H9 (cell line): ENCODE results near the gene EXO1. TPM values are rescaled to one million over a fixed set of nuclear protein-coding genes. Genes with fewer than 3 reads are reported as not detected.

Experiments used
- DNase-seq: peaks from one replicate; pipeline ENCODE4 v3.0.0-alpha.2; 2017
- H2AFZ ChIP-seq: one replicate; pipeline ENCODE4 v1.6.1; 2013; ENCODE audit warnings: mild to moderate bottlenecking, low read length, control low read depth, moderate library complexity
- H2AK5ac ChIP-seq: 2 replicates; pipeline ENCODE4 v1.6.1; 2013; ENCODE audit warnings: low read length, control low read depth, mixed read lengths; ENCODE audit not compliant: insufficient read length
- H2BK120ac ChIP-seq: one replicate; pipeline ENCODE4 v1.6.1; 2013; ENCODE audit warnings: low read depth, mild to moderate bottlenecking, low read length, control low read depth, inconsistent platforms; ENCODE audit not compliant: poor library complexity, severe bottlenecking
- H2BK12ac ChIP-seq: 2 replicates; pipeline ENCODE4 v1.6.1; 2013; ENCODE audit warnings: low read length, control low read depth, mixed read lengths, low read depth; ENCODE audit not compliant: insufficient read length
- H2BK15ac ChIP-seq: 2 replicates; pipeline ENCODE4 v1.6.1; 2013; ENCODE audit warnings: low read depth, low read length, control low read depth
- H2BK20ac ChIP-seq: one replicate; pipeline ENCODE4 v1.6.1; 2013; ENCODE audit warnings: low read depth, mild to moderate bottlenecking, low read length, control low read depth, inconsistent platforms; ENCODE audit not compliant: poor library complexity, severe bottlenecking
- H2BK5ac ChIP-seq: 2 replicates; pipeline ENCODE4 v1.6.1; 2013; ENCODE audit warnings: low read length, control low read depth, mixed read lengths; ENCODE audit not compliant: insufficient read length
- H3K14ac ChIP-seq: 2 replicates; pipeline ENCODE4 v1.6.1; 2013; ENCODE audit warnings: low read length, control low read depth; ENCODE audit not compliant: insufficient read depth
- H3K18ac ChIP-seq: 2 replicates; pipeline ENCODE4 v1.6.1; 2013; ENCODE audit warnings: low read depth, mild to moderate bottlenecking, mixed read lengths, low read length, control low read depth; ENCODE audit not compliant: insufficient read length
- H3K23ac ChIP-seq: 2 replicates; pipeline ENCODE4 v1.6.1; 2013; ENCODE audit warnings: low read length, control low read depth, mixed read lengths, low read depth; ENCODE audit not compliant: insufficient read length
- H3K23me2 ChIP-seq: 2 replicates; pipeline ENCODE4 v1.6.1; 2013; ENCODE audit warnings: low read depth, mild to moderate bottlenecking, mixed read lengths, low read length, control low read depth; ENCODE audit not compliant: insufficient read length, poor library complexity, severe bottlenecking
- H3K27ac ChIP-seq: 2 replicates; pipeline ENCODE4 v1.5.1; 2013; ENCODE audit warnings: low read length, control low read depth, mixed read lengths, low read depth; ENCODE audit not compliant: insufficient read length
- H3K27me3 ChIP-seq: 2 replicates; pipeline ENCODE4 v1.6.1; 2013; ENCODE audit warnings: low read length, control low read depth, inconsistent platforms; ENCODE audit not compliant: insufficient read depth
- H3K4ac ChIP-seq: 2 replicates; pipeline ENCODE4 v1.6.1; 2013; ENCODE audit warnings: low read depth, mild to moderate bottlenecking, control low read depth, inconsistent platforms, low read length, moderate library complexity
- H3K4me1 ChIP-seq: 2 replicates; pipeline ENCODE4 v1.6.1; 2013; ENCODE audit warnings: low read length, control low read depth, inconsistent platforms; ENCODE audit not compliant: insufficient read depth
- H3K4me2 ChIP-seq: 2 replicates; pipeline ENCODE4 v1.6.1; 2013; ENCODE audit warnings: low read length, control low read depth, mixed read lengths; ENCODE audit not compliant: insufficient read length, insufficient read depth
- H3K56ac ChIP-seq: 2 replicates; pipeline ENCODE4 v1.6.1; 2013; ENCODE audit warnings: low read depth, mild to moderate bottlenecking, mixed read lengths, low read length, control low read depth; ENCODE audit not compliant: insufficient read length
- H3K79me1 ChIP-seq: 2 replicates; pipeline ENCODE4 v1.6.1; 2013; ENCODE audit warnings: low read depth, mild to moderate bottlenecking, moderate library complexity, low read length, control low read depth, inconsistent platforms; ENCODE audit not compliant: insufficient read depth, poor library complexity, severe bottlenecking
- H3K79me2 ChIP-seq: 2 replicates; pipeline ENCODE4 v1.6.1; 2013; ENCODE audit warnings: low read length, control low read depth, inconsistent platforms; ENCODE audit not compliant: insufficient read depth
- H3K9ac ChIP-seq: 2 replicates; pipeline ENCODE4 v1.6.1; 2013; ENCODE audit warnings: low read length, control low read depth, mixed read lengths; ENCODE audit not compliant: insufficient read length; ENCODE audit errors: extremely low read depth
- H3K9me3 ChIP-seq: one replicate; pipeline ENCODE4 v1.6.1; 2013; ENCODE audit warnings: low read depth, low read length, inconsistent platforms; ENCODE audit not compliant: control insufficient read depth
- H3T11ph ChIP-seq: one replicate; pipeline ENCODE4 v1.6.1; 2013; ENCODE audit warnings: mild to moderate bottlenecking, low read length, control low read depth, inconsistent platforms
- H4K20me1 ChIP-seq: one replicate; pipeline ENCODE4 v1.6.1; 2013; ENCODE audit not compliant: control insufficient read depth, insufficient read length, insufficient read depth
- H4K5ac ChIP-seq: 2 replicates; pipeline ENCODE4 v1.6.1; 2013; ENCODE audit warnings: low read depth, mild to moderate bottlenecking, mixed read lengths, low read length, control low read depth; ENCODE audit not compliant: insufficient read length
- H4K8ac ChIP-seq: replicated peaks from 2 replicates; pipeline ENCODE4 v1.6.1; 2013; ENCODE audit warnings: low read length, control low read depth, mixed read lengths, low read depth; ENCODE audit not compliant: insufficient read length
- H4K91ac ChIP-seq: 2 replicates; pipeline ENCODE4 v1.6.1; 2013; ENCODE audit warnings: low read depth, mild to moderate bottlenecking, moderate library complexity, mixed read lengths, low read length, control low read depth; ENCODE audit not compliant: insufficient read length
- H3K27ac Mint-ChIP-seq, 3 experiments: 2 replicates in 2 of 3; 3 replicates in 1 of 3; pipeline ENCODE4 v1.8.0; 2020 to 2021; ENCODE audit warnings: mixed read lengths in 3 of 3, mild to moderate bottlenecking in 1 of 3, moderate library complexity in 1 of 3
- H3K27me3 Mint-ChIP-seq: 2 replicates; pipeline ENCODE4 v1.8.0; 2021; ENCODE audit warnings: low read depth, mild to moderate bottlenecking, moderate library complexity, mixed read lengths
- H3K36me3 Mint-ChIP-seq, 3 experiments: 2 replicates in 2 of 3; 3 replicates in 1 of 3; pipeline ENCODE4 v1.8.0; 2020 to 2021; ENCODE audit warnings: low read depth in 3 of 3, mixed read lengths in 3 of 3; ENCODE audit not compliant: insufficient read depth in 1 of 3
- H3K4me1 Mint-ChIP-seq, 2 experiments: 2 replicates each; pipeline ENCODE4 v1.8.0; 2020; ENCODE audit warnings: mixed read lengths in 2 of 2
- H3K4me3 Mint-ChIP-seq, 2 experiments: 2 replicates in 1 of 2; 3 replicates in 1 of 2; pipeline ENCODE4 v1.8.0; 2020 to 2021; ENCODE audit warnings: mild to moderate bottlenecking in 2 of 2, mixed read lengths in 2 of 2, moderate library complexity in 1 of 2
- H3K9me3 Mint-ChIP-seq, 2 experiments: 2 replicates in 1 of 2; 3 replicates in 1 of 2; pipeline ENCODE4 v1.8.0; 2020; ENCODE audit warnings: mild to moderate bottlenecking in 2 of 2, mixed read lengths in 2 of 2, moderate library complexity in 1 of 2
- WGBS: extraction: QIAGEN DNeasy Blood & Tissue Kit; methylation state at CpG from one replicate; pipeline ENCODE4 v1.1.7; 2013; ENCODE audit warnings: missing lambda C conversion rate, low lambda C conversion rate, mixed read lengths; ENCODE audit not compliant: insufficient read length; ENCODE audit errors: extremely low coverage; 5-methylcytosine and 5-hydroxymethylcytosine counted together
- total RNA-seq: library from RNA; stranded (reverse); gene quantifications from 2 replicates; pipeline ENCODE4 v1.2.1, GENCODE V29; 2021
- TF ChIP-seq, protein P1 (sequence below): fragments of 200-600 bp; sonication (generic); conservative IDR thresholded peaks from 3 replicates; pipeline ENCODE4 v1.8.0; 2021; ENCODE audit warnings: antibody characterized with exemption, mild to moderate bottlenecking

The EXO1 gene
- total RNA-seq, 1 experiment from 2014 or later: 43.2 TPM

DNA sequence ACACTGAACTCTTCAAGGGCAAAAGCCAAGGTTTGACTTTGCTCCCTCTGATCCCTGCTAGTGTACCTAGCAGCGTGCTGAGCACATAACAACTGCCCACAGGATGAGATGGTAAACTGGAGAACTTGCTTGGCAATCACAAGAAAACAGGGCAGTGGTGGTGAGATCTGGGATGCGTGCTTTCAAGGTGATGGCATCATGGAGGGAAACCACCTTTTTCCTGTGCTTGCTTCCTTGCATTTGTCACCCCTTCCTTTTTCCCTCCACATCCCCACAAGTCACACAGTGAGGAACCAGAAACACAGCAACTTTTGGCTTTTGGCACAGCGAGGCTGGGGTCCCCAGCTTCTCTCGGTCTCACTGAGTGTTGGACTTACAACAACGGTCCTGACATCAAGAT lies 78.1 kb downstream of the EXO1 start:
- H3K79me2 ChIP-seq: no peaks in the 10 kb centered on the region
- no peak overlapping the region; the same call in 1 of the 2 replicates for H3K14ac ChIP-seq
- no peak overlapping the region for H2BK5ac ChIP-seq
- peaks cover 1% of the 10 kb centered on the region; the same call in 1 of the 2 replicates for H3K27me3 Mint-ChIP-seq
- H3K56ac ChIP-seq: no peak overlapping the region
- H3K79me1 ChIP-seq: no peaks in the 10 kb centered on the region
- no peaks in the 10 kb centered on the region for H3K23me2 ChIP-seq
- no peak overlapping the region for H3T11ph ChIP-seq
- H3K36me3 Mint-ChIP-seq: no peaks in the 10 kb centered on the region; a peak in 2 of 7 replicates
- no peaks in the 10 kb centered on the region for H3K4me1 ChIP-seq
- H2AK5ac ChIP-seq: no peak overlapping the region
- H2BK120ac ChIP-seq: no peak overlapping the region
- no peaks in the 10 kb centered on the region for H3K9me3 Mint-ChIP-seq
- H3K4me2 ChIP-seq: no peak overlapping the region
- H3K4ac ChIP-seq: no peak overlapping the region
- H3K27ac ChIP-seq: no peak overlapping the region
- H4K8ac ChIP-seq: no peak overlapping the region
- H4K91ac ChIP-seq: no peak overlapping the region
- H3K23ac ChIP-seq: no peak overlapping the region
- no peaks in the 10 kb centered on the region for H3K9me3 ChIP-seq
- H3K9ac ChIP-seq: no peak overlapping the region
- no peak overlapping the region for H2BK12ac ChIP-seq
- DNase-seq: no peak
- H3K18ac ChIP-seq: no peak overlapping the region
- no peak overlapping the region for H2BK20ac ChIP-seq
- H3K4me3 Mint-ChIP-seq: no peak overlapping the region
- no peak overlapping the region for H4K5ac ChIP-seq
- no peaks in the 10 kb centered on the region for H4K20me1 ChIP-seq
- no CpG with 5 or more reads among the region's 5 CpGs for WGBS
- no peak overlapping the region for H2BK15ac ChIP-seq
- no peaks in the 10 kb centered on the region for H3K27me3 ChIP-seq
- H3K4me1 Mint-ChIP-seq: peaks cover 3 to 8% of the 10 kb centered on the region in 2 experiments; a peak in 3 of 4 replicates
- no peak overlapping the region for H3K27ac Mint-ChIP-seq
- no peak overlapping the region for H2AFZ ChIP-seq
- TF ChIP-seq, protein P1, sequence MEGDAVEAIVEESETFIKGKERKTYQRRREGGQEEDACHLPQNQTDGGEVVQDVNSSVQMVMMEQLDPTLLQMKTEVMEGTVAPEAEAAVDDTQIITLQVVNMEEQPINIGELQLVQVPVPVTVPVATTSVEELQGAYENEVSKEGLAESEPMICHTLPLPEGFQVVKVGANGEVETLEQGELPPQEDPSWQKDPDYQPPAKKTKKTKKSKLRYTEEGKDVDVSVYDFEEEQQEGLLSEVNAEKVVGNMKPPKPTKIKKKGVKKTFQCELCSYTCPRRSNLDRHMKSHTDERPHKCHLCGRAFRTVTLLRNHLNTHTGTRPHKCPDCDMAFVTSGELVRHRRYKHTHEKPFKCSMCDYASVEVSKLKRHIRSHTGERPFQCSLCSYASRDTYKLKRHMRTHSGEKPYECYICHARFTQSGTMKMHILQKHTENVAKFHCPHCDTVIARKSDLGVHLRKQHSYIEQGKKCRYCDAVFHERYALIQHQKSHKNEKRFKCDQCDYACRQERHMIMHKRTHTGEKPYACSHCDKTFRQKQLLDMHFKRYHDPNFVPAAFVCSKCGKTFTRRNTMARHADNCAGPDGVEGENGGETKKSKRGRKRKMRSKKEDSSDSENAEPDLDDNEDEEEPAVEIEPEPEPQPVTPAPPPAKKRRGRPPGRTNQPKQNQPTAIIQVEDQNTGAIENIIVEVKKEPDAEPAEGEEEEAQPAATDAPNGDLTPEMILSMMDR: no peak
